CD4-positive, alpha-beta T cell (primary cell): ENCODE data around the gene ADGRF4. TPM values are rescaled to one million over a fixed set of nuclear protein-coding genes. Genes with fewer than 3 reads are reported as not detected.

Experiments used
- ATAC-seq: fragments of 200-7000 bp; cut with Tn5 transposase; one replicate; pipeline ENCODE4 v1.10.0; 2022; ENCODE audit warnings: mild to moderate bottlenecking; ENCODE audit not compliant: poor library complexity
- CTCF ChIA-PET: fragments of 350-600 bp; sonication (Branson Sonifier 250); formaldehyde crosslinking; loops from one replicate; lab custom pipeline; 2021; ENCODE audit warnings: antibody characterized with exemption, inconsistent platforms; lab: Charles Lee
- POLR2A ChIA-PET: fragments of 350-600 bp; sonication (Branson Sonifier 250); formaldehyde crosslinking; loops from one replicate; lab custom pipeline; 2021; ENCODE audit warnings: antibody characterized with exemption, inconsistent platforms; lab: Charles Lee
- DNase-seq, 14 experiments: peaks; one replicate each; pipeline ENCODE4 v3.0.0-alpha.2; 2013 to 2020; ENCODE audit warnings: mixed read lengths in 2 of 14
- H3K27ac ChIP-seq, 2 donors: one replicate each; pipeline versions ENCODE4 v1.5.1 to v1.7.0; 2013; ENCODE audit warnings: low read length in 2 of 2, low read depth in 1 of 2, mild to moderate bottlenecking in 1 of 2
- H3K27me3 ChIP-seq, 2 experiments: 1 replicate in 1 of 2; 2 replicates in 1 of 2; pipeline versions ENCODE4 v1.6.1 to v1.7.0; 2013; ENCODE audit warnings: low read length in 2 of 2, control low read depth in 1 of 2, mild to moderate bottlenecking in 1 of 2, moderate library complexity in 1 of 2; ENCODE audit not compliant: insufficient read depth in 2 of 2, control insufficient read depth in 1 of 2
- H3K36me3 ChIP-seq: one replicate; pipeline ENCODE4 v1.6.1; 2013; ENCODE audit warnings: low read length, control low read depth; ENCODE audit not compliant: insufficient read depth
- H3K4me1 ChIP-seq: one replicate; pipeline ENCODE4 v1.6.1; 2013; ENCODE audit warnings: low read length, control low read depth; ENCODE audit not compliant: insufficient read depth
- H3K4me3 ChIP-seq: one replicate; pipeline ENCODE4 v1.5.1; 2013; ENCODE audit warnings: mild to moderate bottlenecking, low read length, moderate library complexity
- H3K9me3 ChIP-seq, 2 experiments: 1 replicate in 1 of 2; 2 replicates in 1 of 2; pipeline versions ENCODE4 v1.6.1 to v1.7.0; 2013; ENCODE audit warnings: low read length in 2 of 2, mild to moderate bottlenecking in 2 of 2, control low read depth in 1 of 2, moderate library complexity in 1 of 2; ENCODE audit not compliant: control insufficient read depth in 1 of 2, insufficient read depth in 1 of 2
- H3K27ac Mint-ChIP-seq: one replicate; pipeline ENCODE4 v1.8.0; 2020; ENCODE audit warnings: mixed read lengths
- H3K27me3 Mint-ChIP-seq: one replicate; pipeline ENCODE4 v1.8.0; 2021; ENCODE audit warnings: mixed read lengths
- H3K36me3 Mint-ChIP-seq: one replicate; pipeline ENCODE4 v1.8.0; 2021; ENCODE audit warnings: low read depth, mixed read lengths
- H3K4me1 Mint-ChIP-seq: one replicate; pipeline ENCODE4 v1.8.0; 2021; ENCODE audit warnings: low read depth, mixed read lengths
- H3K4me3 Mint-ChIP-seq: one replicate; pipeline ENCODE4 v1.8.0; 2020; ENCODE audit warnings: mild to moderate bottlenecking, mixed read lengths
- H3K9me3 Mint-ChIP-seq: one replicate; pipeline ENCODE4 v1.8.0; 2020; ENCODE audit warnings: mixed read lengths
- CTCF ChIP-seq: fragments of 200-600 bp; IDR thresholded peaks from one replicate; pipeline ENCODE4 v1.8.0; 2022; ENCODE audit warnings: antibody characterized with exemption, mild to moderate bottlenecking
- intact Hi-C, 2 experiments: fragments of 100-400 bp; cut with DNase I in 1 of 2; cut with micrococcal nuclease in 1 of 2; formaldehyde crosslinking; loops; one replicate each; pipeline versions ENCODE4 v1.15.1 to v1.9.0; 2023 to 2025; cut with DNase I, micrococcal nuclease
- total RNA-seq, 174 experiments: library from RNA in 2 of 174; stranded (reverse) in 2 of 174; gene quantifications; one replicate each; pipeline ENCODE4 v1.2.3 and lab custom pipeline; 2021 to 2026

The ADGRF4 gene
- total RNA-seq, 2 experiments from 2014 or later: not detected

- TF ChIP-seq CTCF: no peak
- Histone ChIP-seq H3K9me3 (no peaks in the 10 kb centered on the region), H3K36me3 (no peaks in the 10 kb centered on the region), H3K4me3 (no peak overlapping the region), H3K27me3 (peaks cover 0 to 4% of the 10 kb centered on the region in 2 experiments), H3K4me1 (no peaks in the 10 kb centered on the region), H3K27ac (no peak overlapping the region)
- no peak for DNase-seq
- ChIA-PET POLR2A (no interaction called here), CTCF (no interaction called here)
- H3K27me3 Mint-ChIP-seq: peaks cover 42% of the 10 kb centered on the region
- H3K36me3 Mint-ChIP-seq: no peaks in the 10 kb centered on the region
- H3K4me3 Mint-ChIP-seq: no peak overlapping the region
- H3K27ac Mint-ChIP-seq: no peak overlapping the region
- intact Hi-C loops: no loop called here
- H3K9me3 Mint-ChIP-seq: no peaks in the 10 kb centered on the region
- H3K4me1 Mint-ChIP-seq: no peaks in the 10 kb centered on the region
- ATAC-seq: no peak
Measured at GRCh38 chr6:47672816-47673215, 25.6 kb upstream of the ADGRF4 start.

DNA sequence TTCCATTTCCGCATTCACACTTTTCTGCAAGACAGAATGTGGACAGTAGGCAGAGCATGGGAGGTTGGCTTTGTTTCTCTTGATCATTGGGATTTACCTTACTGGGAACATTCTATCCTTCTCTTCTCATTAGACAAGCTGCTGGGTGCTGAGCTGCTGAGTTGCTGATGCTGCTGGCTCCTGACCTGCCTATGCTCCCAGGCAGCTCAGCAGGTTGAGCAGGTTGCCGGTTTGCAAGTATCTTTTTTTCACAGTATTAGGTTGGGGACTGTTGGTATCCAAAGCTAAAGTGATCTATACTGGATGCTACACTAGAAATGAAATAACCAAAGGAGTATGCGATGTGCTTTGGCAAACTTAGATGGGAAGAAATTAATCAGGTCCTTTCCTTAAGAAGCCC lies 23.7 kb upstream of the ADGRF4 start:
- no peak overlapping the region for H3K27ac Mint-ChIP-seq
- DNase-seq (no peak), ATAC-seq (no peak)
- ChIA-PET CTCF (no interaction called here), POLR2A (no interaction called here)
- Histone ChIP-seq H3K4me1 (no peaks in the 10 kb centered on the region), H3K4me3 (no peak overlapping the region), H3K9me3 (no peaks in the 10 kb centered on the region), H3K27me3 (no peaks in the 10 kb centered on the region), H3K27ac (no peak overlapping the region), H3K36me3 (no peaks in the 10 kb centered on the region)
- no peak overlapping the region for H3K4me3 Mint-ChIP-seq
- H3K9me3 Mint-ChIP-seq: no peaks in the 10 kb centered on the region
- no peaks in the 10 kb centered on the region for H3K4me1 Mint-ChIP-seq
- H3K27me3 Mint-ChIP-seq: peaks cover 28% of the 10 kb centered on the region
- no peaks in the 10 kb centered on the region for H3K36me3 Mint-ChIP-seq
- TF ChIP-seq CTCF: no peak
- intact Hi-C loops: no loop called here

- ATAC-seq (no peak), DNase-seq (no peak)
- intact Hi-C loops: no loop called here
- ChIA-PET POLR2A (no interaction called here), CTCF (no interaction called here)
- Histone ChIP-seq H3K27ac (no peak overlapping the region), H3K4me1 (no peaks in the 10 kb centered on the region), H3K27me3 (no peaks in the 10 kb centered on the region), H3K9me3 (no peaks in the 10 kb centered on the region), H3K4me3 (no peak overlapping the region), H3K36me3 (no peaks in the 10 kb centered on the region)
- peaks cover 26% of the 10 kb centered on the region for H3K27me3 Mint-ChIP-seq
- no peak overlapping the region for H3K4me3 Mint-ChIP-seq
- no peaks in the 10 kb centered on the region for H3K9me3 Mint-ChIP-seq
- TF ChIP-seq CTCF: no peak
- H3K36me3 Mint-ChIP-seq: no peaks in the 10 kb centered on the region
- no peak overlapping the region for H3K27ac Mint-ChIP-seq
- H3K4me1 Mint-ChIP-seq: no peaks in the 10 kb centered on the region
Measured at GRCh38 chr6:47677381-47678100, 20.8 kb upstream of the ADGRF4 start.
